ENCODE measurements around the gene ZSCAN22. TPM values are rescaled to one million over a fixed set of nuclear protein-coding genes. Genes with fewer than 3 reads are reported as not detected.

ZSCAN22 gene
- total and polyA plus RNA-seq, 2 of the 13 experiments (the other 11 are each of a cell fraction or from before 2014, with no cell fraction given), result 2.5 to 3.5 TPM

GRCh38 chr19:58355908-58356765, 29.3 kb downstream of the ZSCAN22 start:
- Histone ChIP-seq H4K20me1 (ENCODE audit: insufficient read depth, low read length) (no peaks in the 10 kb centered on the region), H3K79me2 (ENCODE audit: insufficient read depth, low read length) (no peaks in the 10 kb centered on the region), H3K36me3 (replicated peaks in 1 of 2; ENCODE audit: control insufficient read depth in 1 of 2, insufficient read depth in 2 of 2, low read length in 2 of 2) (no peaks in the 10 kb centered on the region), H3K9me3 (ENCODE audit: low read length) (no peaks in the 10 kb centered on the region), H3K9ac (ENCODE audit: insufficient read depth, low read depth, low read length) (no peak overlapping the region), H3K4me2 (ENCODE audit: low read depth, low read length) (no peak overlapping the region), H2AFZ (ENCODE audit: low read length) (no peak overlapping the region), H3K27ac (ENCODE audit: extremely low read length, insufficient read depth, low read length) (no peak overlapping the region), H3K4me1 (ENCODE audit: insufficient read depth, low read length) (peaks cover 41% of the 10 kb centered on the region), H3K27me3 (ENCODE audit: control insufficient read depth in 1 of 2, insufficient read depth in 2 of 2, low read length in 2 of 2) (no peaks in the 10 kb centered on the region), H3K4me3 (replicated peaks in 1 of 3; ENCODE audit: insufficient read depth in 1 of 3, low read depth in 2 of 3, low read length in 3 of 3) (no peak overlapping the region)
- DNase-seq (ENCODE audit: low spot score) (no peak), ATAC-seq (no peak), FAIRE-seq (no peak)
- no TSS peak for BruUV-seq (replicated peaks)
- in situ Hi-C loops (cut with HindIII; ENCODE audit: extremely low pct_ligation_motif_present, low pct_unique_long_range_greater_than_20kb), result no loop called here
- no peak for TF ChIP-seq ZNF75D (CRISPR knock-in tag; IDR thresholded peaks at IDR 0.05; ENCODE audit: borderline replicate concordance)
- no peak for TF ChIP-seq ZFP91 (CRISPR knock-in tag; IDR thresholded peaks at IDR 0.05; ENCODE audit: borderline replicate concordance)
- no peak for TF ChIP-seq CBFB (CRISPR knock-in tag; IDR thresholded peaks at IDR 0.05)
- no peak for TF ChIP-seq LCORL (IDR thresholded peaks at IDR 0.05)
- no peak for TF ChIP-seq LCORL (CRISPR knock-in tag; IDR thresholded peaks at IDR 0.05)
- peak; percentile 39; the same call in 1 of the 2 replicates for TF ChIP-seq ZHX1 (CRISPR knock-in tag; IDR thresholded peaks at IDR 0.05; ENCODE audit: low read depth)
- TF ChIP-seq THYN1 (CRISPR knock-in tag; IDR thresholded peaks at IDR 0.05; ENCODE audit: borderline replicate concordance, low read depth), result no peak
- TF ChIP-seq AGO2 (optimal IDR thresholded peaks at IDR 0.05; ENCODE audit: low read depth, low read length), result peak; percentile 13
- TF ChIP-seq EEA1 (CRISPR knock-in tag; IDR thresholded peaks at IDR 0.05; ENCODE audit: borderline replicate concordance), result no peak
- TF ChIP-seq ZNF326 (CRISPR knock-in tag; IDR thresholded peaks at IDR 0.05; ENCODE audit: borderline replicate concordance), result no peak
- POLR2A ChIA-PET, result no interaction called here
- CTCF ChIA-PET (ENCODE audit: low intra/inter-chr PET ratio, low total read pairs), result no interaction called here
- 96% methylated on average over 89 of the region's 94 CpGs for WGBS (ENCODE audit: low lambda C conversion rate)
- intact Hi-C loops (cut with micrococcal nuclease; ENCODE audit: unreplicated experiment), result no loop called here
